Mesendoderm (in vitro differentiated cells): ENCODE measurements around the gene C7.

Source experiments
- DNase-seq: peaks from one replicate; pipeline ENCODE4 v3.0.0; 2013
- H2AK5ac ChIP-seq: 2 replicates; pipeline ENCODE4 v1.6.1; 2013; ENCODE audit warnings: low read length, inconsistent platforms
- H2BK120ac ChIP-seq: 2 replicates; pipeline ENCODE4 v1.6.1; 2013; ENCODE audit warnings: low read depth, mild to moderate bottlenecking, low read length, moderate library complexity, mixed read lengths
- H2BK15ac ChIP-seq: replicated peaks from 2 replicates; pipeline ENCODE4 v1.6.1; 2013; ENCODE audit warnings: low read depth, mild to moderate bottlenecking, moderate library complexity
- H2BK5ac ChIP-seq: 2 replicates; pipeline ENCODE4 v1.6.1; 2013; ENCODE audit warnings: low read length, inconsistent platforms
- H3K18ac ChIP-seq: 2 replicates; pipeline ENCODE4 v1.6.1; 2013; ENCODE audit warnings: mild to moderate bottlenecking, low read length, mixed read lengths
- H3K23ac ChIP-seq: one replicate; pipeline ENCODE4 v1.6.1; 2013; ENCODE audit warnings: low read length
- H3K27ac ChIP-seq: 2 replicates; pipeline ENCODE4 v1.5.1; 2013; ENCODE audit warnings: low read depth, mild to moderate bottlenecking, inconsistent platforms, low read length, moderate library complexity
- H3K27me3 ChIP-seq: 2 replicates; pipeline ENCODE4 v1.6.1; 2013; ENCODE audit warnings: low read length, control low read depth, mild to moderate bottlenecking, inconsistent platforms; ENCODE audit not compliant: insufficient read depth, poor library complexity
- H3K36me3 ChIP-seq: 2 replicates; pipeline ENCODE4 v1.6.1; 2013; ENCODE audit warnings: low read length, inconsistent platforms; ENCODE audit not compliant: control insufficient read depth, insufficient read depth
- H3K4ac ChIP-seq: one replicate; pipeline ENCODE4 v1.6.1; 2013; ENCODE audit warnings: low read depth, mild to moderate bottlenecking, low read length, moderate library complexity
- H3K4me1 ChIP-seq: 2 replicates; pipeline ENCODE4 v1.6.1; 2013; ENCODE audit warnings: low read depth, low read length, inconsistent platforms; ENCODE audit not compliant: control insufficient read depth
- H3K4me2 ChIP-seq: 2 replicates; pipeline ENCODE4 v1.6.1; 2013; ENCODE audit warnings: low read length
- H3K4me3 ChIP-seq: 2 replicates; pipeline ENCODE4 v1.5.1; 2013; ENCODE audit warnings: mild to moderate bottlenecking, low read length
- H3K56ac ChIP-seq: one replicate; pipeline ENCODE4 v1.6.1; 2013; ENCODE audit warnings: low read length
- H3K79me1 ChIP-seq: 2 replicates; pipeline ENCODE4 v1.6.1; 2013; ENCODE audit warnings: low read length, inconsistent platforms
- H3K79me2 ChIP-seq: 2 replicates; pipeline ENCODE4 v1.6.1; 2013; ENCODE audit warnings: mild to moderate bottlenecking, low read length; ENCODE audit not compliant: control insufficient read depth, insufficient read depth
- H3K9ac ChIP-seq: 2 replicates; pipeline ENCODE4 v1.6.1; 2013; ENCODE audit warnings: low read length, inconsistent platforms
- H4K5ac ChIP-seq: one replicate; pipeline ENCODE4 v1.6.1; 2013; ENCODE audit warnings: low read length
- H4K8ac ChIP-seq: one replicate; pipeline ENCODE4 v1.6.1; 2013; ENCODE audit warnings: low read depth, mild to moderate bottlenecking, control low read depth, low read length, moderate library complexity
- WGBS: extraction: QIAGEN DNeasy Blood & Tissue Kit; methylation state at CpG from one replicate; pipeline ENCODE4 v1.1.7; 2013; ENCODE audit warnings: low lambda C conversion rate, missing lambda C conversion rate; ENCODE audit not compliant: insufficient coverage; ENCODE audit errors: extremely low coverage; 5-methylcytosine and 5-hydroxymethylcytosine counted together

The C7 gene

GRCh38 chr5:40928886-40929448 lies 19.7 kb downstream of the C7 start:
- no peaks in the 10 kb centered on the region for H3K4me1 ChIP-seq
- H4K8ac ChIP-seq = no peak overlapping the region
- no peak overlapping the region for H3K18ac ChIP-seq
- no peak overlapping the region for H3K4me3 ChIP-seq
- no peak overlapping the region for H2AK5ac ChIP-seq
- H2BK5ac ChIP-seq = no peak overlapping the region
- no peak overlapping the region for H4K5ac ChIP-seq
- WGBS = no CpG with 5 or more reads among the region's 2 CpGs
- no peak overlapping the region for H3K4ac ChIP-seq
- H3K9ac ChIP-seq = no peak overlapping the region
- no peak overlapping the region for H2BK15ac ChIP-seq
- no peaks in the 10 kb centered on the region for H3K79me2 ChIP-seq
- no peaks in the 10 kb centered on the region for H3K27me3 ChIP-seq
- H3K36me3 ChIP-seq = no peaks in the 10 kb centered on the region
- H3K4me2 ChIP-seq = no peak overlapping the region
- H3K56ac ChIP-seq = no peak overlapping the region
- no peak overlapping the region for H2BK120ac ChIP-seq
- no peak overlapping the region for H3K27ac ChIP-seq
- no peak overlapping the region for H3K23ac ChIP-seq
- H3K79me1 ChIP-seq = no peaks in the 10 kb centered on the region
- DNase-seq = no peak

GRCh38 chr5:40932766-40933165 lies 23.5 kb downstream of the C7 start:
- no peak overlapping the region for H2AK5ac ChIP-seq
- no peak overlapping the region for H3K4me2 ChIP-seq
- no peaks in the 10 kb centered on the region for H3K4me1 ChIP-seq
- no peak overlapping the region for H3K27ac ChIP-seq
- H3K79me2 ChIP-seq = no peaks in the 10 kb centered on the region
- H3K36me3 ChIP-seq = no peaks in the 10 kb centered on the region
- H4K5ac ChIP-seq = no peak overlapping the region
- H2BK120ac ChIP-seq = no peak overlapping the region
- no peak overlapping the region for H3K4ac ChIP-seq
- H2BK5ac ChIP-seq = no peak overlapping the region
- no peak for DNase-seq
- WGBS = no CpG with 5 or more reads among the region's 2 CpGs
- H4K8ac ChIP-seq = no peak overlapping the region
- H3K56ac ChIP-seq = no peak overlapping the region
- no peaks in the 10 kb centered on the region for H3K27me3 ChIP-seq
- no peak overlapping the region for H2BK15ac ChIP-seq
- no peak overlapping the region for H3K18ac ChIP-seq
- H3K4me3 ChIP-seq = no peak overlapping the region
- no peak overlapping the region for H3K9ac ChIP-seq
- no peak overlapping the region for H3K23ac ChIP-seq
- H3K79me1 ChIP-seq = no peaks in the 10 kb centered on the region

- no peak overlapping the region for H2BK5ac ChIP-seq
- no peaks in the 10 kb centered on the region for H3K79me2 ChIP-seq
- H4K8ac ChIP-seq = no peak overlapping the region
- no peaks in the 10 kb centered on the region for H3K4me1 ChIP-seq
- H3K18ac ChIP-seq = no peak overlapping the region
- H3K27me3 ChIP-seq = no peaks in the 10 kb centered on the region
- H3K56ac ChIP-seq = no peak overlapping the region
- no peak for DNase-seq
- H2AK5ac ChIP-seq = no peak overlapping the region
- no peak overlapping the region for H2BK120ac ChIP-seq
- no peak overlapping the region for H2BK15ac ChIP-seq
- no peak overlapping the region for H3K4ac ChIP-seq
- H3K79me1 ChIP-seq = no peaks in the 10 kb centered on the region
- H3K4me3 ChIP-seq = no peak overlapping the region
- no peaks in the 10 kb centered on the region for H3K36me3 ChIP-seq
- no peak overlapping the region for H3K23ac ChIP-seq
- H4K5ac ChIP-seq = no peak overlapping the region
- WGBS = no CpG with 5 or more reads among the region's 1 CpG
- H3K9ac ChIP-seq = no peak overlapping the region
- H3K27ac ChIP-seq = no peak overlapping the region
- no peak overlapping the region for H3K4me2 ChIP-seq
Measured at GRCh38 chr5:40937075-40937474, 27.8 kb downstream of the C7 start.

GRCh38 chr5:40939753-40940152 lies 30.5 kb downstream of the C7 start:
- Histone ChIP-seq H3K9ac (no peak overlapping the region), H3K4me2 (no peak overlapping the region), H3K79me1 (no peaks in the 10 kb centered on the region), H2BK15ac (no peak overlapping the region), H3K27me3 (no peaks in the 10 kb centered on the region), H3K23ac (no peak overlapping the region), H3K56ac (no peak overlapping the region), H3K79me2 (no peaks in the 10 kb centered on the region), H3K4ac (no peak overlapping the region), H3K36me3 (no peaks in the 10 kb centered on the region), H2AK5ac (no peak overlapping the region), H3K27ac (no peak overlapping the region), H4K5ac (no peak overlapping the region), H2BK5ac (no peak overlapping the region), H2BK120ac (no peak overlapping the region), H3K4me1 (no peaks in the 10 kb centered on the region), H3K4me3 (no peak overlapping the region), H3K18ac (no peak overlapping the region), H4K8ac (no peak overlapping the region)
- WGBS = no CpG with 5 or more reads among the region's 6 CpGs
- DNase-seq = no peak

- H3K4me1 ChIP-seq = no peaks in the 10 kb centered on the region
- no peak overlapping the region for H3K23ac ChIP-seq
- H3K4me2 ChIP-seq = no peak overlapping the region
- no peak overlapping the region for H2BK15ac ChIP-seq
- H3K4ac ChIP-seq = no peak overlapping the region
- H3K9ac ChIP-seq = no peak overlapping the region
- no peaks in the 10 kb centered on the region for H3K36me3 ChIP-seq
- no peaks in the 10 kb centered on the region for H3K27me3 ChIP-seq
- H4K5ac ChIP-seq = no peak overlapping the region
- H4K8ac ChIP-seq = no peak overlapping the region
- DNase-seq = no peak
- H3K56ac ChIP-seq = no peak overlapping the region
- H3K27ac ChIP-seq = no peak overlapping the region
- no CpG with 5 or more reads among the region's 5 CpGs for WGBS
- no peak overlapping the region for H2BK5ac ChIP-seq
- no peak overlapping the region for H2AK5ac ChIP-seq
- no peak overlapping the region for H2BK120ac ChIP-seq
- no peak overlapping the region for H3K18ac ChIP-seq
- no peak overlapping the region for H3K4me3 ChIP-seq
- no peaks in the 10 kb centered on the region for H3K79me2 ChIP-seq
- H3K79me1 ChIP-seq = no peaks in the 10 kb centered on the region
Measured at GRCh38 chr5:40945111-40945510, 35.8 kb downstream of the C7 start.

- H3K79me1 ChIP-seq = no peaks in the 10 kb centered on the region
- no peaks in the 10 kb centered on the region for H3K27me3 ChIP-seq
- no peak overlapping the region for H3K23ac ChIP-seq
- DNase-seq = no peak
- H2AK5ac ChIP-seq = no peak overlapping the region
- H3K27ac ChIP-seq = no peak overlapping the region
- H3K18ac ChIP-seq = no peak overlapping the region
- H3K36me3 ChIP-seq = no peaks in the 10 kb centered on the region
- no peak overlapping the region for H2BK15ac ChIP-seq
- H2BK120ac ChIP-seq = no peak overlapping the region
- no peak overlapping the region for H3K4me3 ChIP-seq
- no peaks in the 10 kb centered on the region for H3K4me1 ChIP-seq
- no peak overlapping the region for H3K4ac ChIP-seq
- WGBS = no CpG with 5 or more reads among the region's 5 CpGs
- no peak overlapping the region for H3K4me2 ChIP-seq
- H4K5ac ChIP-seq = no peak overlapping the region
- H3K79me2 ChIP-seq = no peaks in the 10 kb centered on the region
- H3K9ac ChIP-seq = no peak overlapping the region
- H3K56ac ChIP-seq = no peak overlapping the region
- no peak overlapping the region for H4K8ac ChIP-seq
- no peak overlapping the region for H2BK5ac ChIP-seq
Measured at GRCh38 chr5:40955313-40955712, 46.0 kb downstream of the C7 start.
